GM12801 (cell line): Measurements from ENCODE around the gene BCL2L13.

Experiments used
- CTCF ChIP-seq: IDR thresholded peaks from one replicate; pipeline ENCODE4 v1.5.1; 2011; ENCODE audit warnings: control low read depth; ENCODE audit not compliant: insufficient read length; ENCODE audit errors: extremely low read depth

BCL2L13 gene

GRCh38 chr22:17655289-17655688 lies 16.7 kb downstream of the BCL2L13 start:
- no peak for TF ChIP-seq CTCF

- no peak for TF ChIP-seq CTCF
These were observed 18.4 kb downstream of the BCL2L13 start for GRCh38 chr22:17656870-17657395.

GRCh38 chr22:17664414-17665055 lies 26.0 kb downstream of the BCL2L13 start:
- no peak for TF ChIP-seq CTCF

GRCh38 chr22:17665248-17665647 lies 26.7 kb downstream of the BCL2L13 start:
- TF ChIP-seq CTCF, result no peak

- no peak for TF ChIP-seq CTCF
These were observed 27.3 kb downstream of the BCL2L13 start for GRCh38 chr22:17665854-17666253.

- TF ChIP-seq CTCF, result no peak
These were observed 33.9 kb downstream of the BCL2L13 start for GRCh38 chr22:17672417-17672991.

GRCh38 chr22:17674152-17674551 lies 35.6 kb downstream of the BCL2L13 start:
- no peak for TF ChIP-seq CTCF
